SH-SY5Y (cell line): Measurements from ENCODE around the gene SGSM1.

Experiments used
- GATA2 ChIP-seq: IDR thresholded peaks from 2 replicates; pipeline ENCODE4 v1.6.1; 2011; ENCODE audit warnings: mild to moderate bottlenecking, low read depth, low read length
- GATA3 ChIP-seq: IDR thresholded peaks from 2 replicates; pipeline ENCODE4 v1.6.1; 2011; ENCODE audit warnings: low read depth, mild to moderate bottlenecking, low read length, moderate library complexity

DNA sequence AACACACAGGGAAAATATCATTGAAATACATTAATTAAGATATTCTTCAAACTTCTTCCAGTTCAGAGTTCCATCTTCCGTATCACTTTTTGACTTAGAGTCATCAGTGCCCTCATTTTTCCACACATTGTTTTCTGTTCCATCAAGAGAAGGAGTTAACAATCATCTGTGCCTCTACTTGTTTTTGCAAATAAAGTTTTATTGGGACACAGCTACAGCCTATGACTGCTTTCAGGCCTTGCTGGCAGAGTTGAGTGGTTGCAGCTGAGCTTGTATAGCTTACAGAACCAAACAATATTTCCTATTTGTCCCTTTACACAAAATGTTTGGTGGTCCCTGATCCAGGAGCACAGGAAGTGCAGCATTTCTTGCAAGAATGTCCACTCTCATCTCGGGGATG is 51.6 kb downstream of the SGSM1 start:
- TF ChIP-seq GATA2 = no peak
- TF ChIP-seq GATA3 = no peak
